Caco-2 (cell line): ENCODE data around the gene ZNF614. TPM values are rescaled to one million over a fixed set of nuclear protein-coding genes. Genes with fewer than 3 reads are reported as not detected.

Experiments used
- BruUV-seq: library from RNA; stranded (reverse); fragments of 400-500 nt; replicated peaks from 2 replicates; lab custom pipeline; 2021; lab: Mats Ljungman, UMichigan
- CTCF ChIA-PET: fragments of 300-600 bp; sonication (Branson Sonifier 250); formaldehyde crosslinking; loops from one replicate; lab custom pipeline; 2022; ENCODE audit warnings: antibody characterized with exemption; lab: Charles Lee
- POLR2A ChIA-PET: fragments of 300-600 bp; sonication (Branson Sonifier 250); formaldehyde crosslinking; loops from one replicate; lab custom pipeline; 2022; ENCODE audit warnings: antibody characterized with exemption; lab: Charles Lee
- DNase-seq, 2 experiments: peaks; one replicate each; pipeline versions ENCODE4 v3.0.0 to v3.0.0-alpha.2; 2020 to 2022
- H3K27me3 ChIP-seq: replicated peaks from 2 replicates; pipeline ENCODE4 v1.6.0; 2011; ENCODE audit warnings: low read length; ENCODE audit not compliant: control insufficient read depth, insufficient read depth
- H3K36me3 ChIP-seq: 2 replicates; pipeline ENCODE4 v1.5.1; 2011; ENCODE audit warnings: low read length; ENCODE audit not compliant: control insufficient read depth, insufficient read depth
- H3K4me1 ChIP-seq: fragments of 250-450 bp; sonication (Bioruptor Pico); 2 replicates; pipeline ENCODE4 v1.5.1; 2020; ENCODE audit warnings: mild to moderate bottlenecking
- H3K4me3 ChIP-seq: 2 replicates; pipeline ENCODE4 v1.5.1; 2011; ENCODE audit warnings: low read depth, mild to moderate bottlenecking, control low read depth, low read length
- H3K9me3 ChIP-seq: fragments of 250-450 bp; sonication (Bioruptor Pico); 2 replicates; pipeline ENCODE4 v1.5.1; 2020; ENCODE audit warnings: mild to moderate bottlenecking, moderate library complexity
- H3K27ac Mint-ChIP-seq: one replicate; pipeline ENCODE4 v1.8.0; 2022; ENCODE audit warnings: mixed read lengths; ENCODE audit not compliant: unreplicated experiment
- H3K27me3 Mint-ChIP-seq: one replicate; pipeline ENCODE4 v1.8.0; 2022; ENCODE audit warnings: mixed read lengths; ENCODE audit not compliant: insufficient read depth, unreplicated experiment
- H3K36me3 Mint-ChIP-seq: one replicate; pipeline ENCODE4 v1.8.0; 2022; ENCODE audit warnings: mild to moderate bottlenecking, mixed read lengths; ENCODE audit not compliant: insufficient read depth, unreplicated experiment
- H3K4me1 Mint-ChIP-seq: one replicate; pipeline ENCODE4 v1.8.0; 2022; ENCODE audit warnings: low read depth, mixed read lengths; ENCODE audit not compliant: unreplicated experiment
- H3K4me3 Mint-ChIP-seq: one replicate; pipeline ENCODE4 v1.8.0; 2022; ENCODE audit warnings: mild to moderate bottlenecking, moderate library complexity, mixed read lengths; ENCODE audit not compliant: unreplicated experiment
- H3K9me3 Mint-ChIP-seq: one replicate; pipeline ENCODE4 v1.8.0; 2022; ENCODE audit warnings: mixed read lengths; ENCODE audit not compliant: unreplicated experiment
- CTCF ChIP-seq, 2 experiments: fragments of 200-600 bp in 1 of 2; IDR thresholded peaks; 1 replicate in 1 of 2; 2 replicates in 1 of 2; pipeline versions ENCODE4 v1.5.1 to v1.8.0; 2011 to 2022; ENCODE audit warnings: antibody characterized with exemption in 1 of 2, control low read depth in 1 of 2, inconsistent platforms in 1 of 2, low read depth in 1 of 2, low read length in 1 of 2, mild to moderate bottlenecking in 1 of 2, moderate library complexity in 1 of 2; ENCODE audit not compliant: insufficient read depth in 1 of 2, severe bottlenecking in 1 of 2, unreplicated experiment in 1 of 2
- intact Hi-C: fragments of 100-400 bp; cut with micrococcal nuclease; formaldehyde crosslinking; loops from one replicate; pipeline ENCODE4 v1.10.0; 2022; ENCODE audit not compliant: unreplicated experiment
- total RNA-seq: library from RNA; stranded (reverse); gene quantifications from 2 replicates; pipeline ENCODE4 v1.2.3, GENCODE V29; 2022

Gene ZNF614
- total RNA-seq, 1 experiment from 2014 or later = 8.7 TPM

- peaks cover 30% of the 10 kb centered on the region for H3K36me3 ChIP-seq
- intact Hi-C loops = no loop called here
- BruUV-seq = no TSS peak
Observed at GRCh38 chr19:52020506-52020905, 7.7 kb downstream of the ZNF614 start.

DNA sequence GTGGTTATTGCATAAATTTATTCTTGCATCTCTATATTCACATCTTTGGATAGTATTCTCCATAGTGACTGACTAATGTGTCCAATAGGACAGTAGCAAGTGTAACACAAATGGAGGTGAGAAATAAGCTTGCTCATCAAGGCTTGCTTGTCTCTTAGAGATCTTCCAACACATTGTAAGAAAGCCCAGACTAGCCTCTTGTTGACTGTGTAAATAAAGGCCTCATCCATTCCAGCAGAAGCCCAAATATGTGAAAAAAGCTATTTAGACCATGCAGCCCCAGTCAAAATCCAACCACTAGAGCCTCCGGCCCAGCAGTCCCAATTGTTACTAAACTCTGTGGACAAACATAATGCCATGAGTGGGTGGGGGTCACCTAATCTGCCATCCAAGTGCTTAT lies 17.5 kb downstream of the ZNF614 start:
- Mint-ChIP-seq H3K4me1 (peaks cover 10% of the 10 kb centered on the region), H3K36me3 (peaks cover 29% of the 10 kb centered on the region), H3K27ac (no peak overlapping the region), H3K9me3 (peaks cover 42% of the 10 kb centered on the region), H3K27me3 (no peaks in the 10 kb centered on the region), H3K4me3 (no peak overlapping the region)
- peaks cover 32% of the 10 kb centered on the region for H3K9me3 ChIP-seq
- H3K27me3 ChIP-seq = no peaks in the 10 kb centered on the region
- DNase-seq = no peak
- no peak for TF ChIP-seq CTCF (IDR thresholded peaks at IDR 0.05; ENCODE audit: insufficient read depth in 1 of 2, low read depth in 1 of 2, low read length in 1 of 2, severe bottlenecking in 1 of 2, unreplicated experiment in 1 of 2)
- intact Hi-C loops = no loop called here
- no peaks in the 10 kb centered on the region for H3K4me1 ChIP-seq
- ChIA-PET CTCF (no interaction called here), POLR2A (no interaction called here)
- H3K4me3 ChIP-seq = no peak overlapping the region
- H3K36me3 ChIP-seq = no peaks in the 10 kb centered on the region; the same call in 1 of the 2 replicates
- no TSS peak for BruUV-seq

More at GRCh38 chr19:52020506-52020905, 7.7 kb downstream of the ZNF614 start:
- no peaks in the 10 kb centered on the region for H3K4me1 Mint-ChIP-seq
- ChIA-PET CTCF (no interaction called here), POLR2A (no interaction called here)
- Histone ChIP-seq H3K27me3 (no peaks in the 10 kb centered on the region), H3K4me3 (no peak overlapping the region), H3K9me3 (peaks cover 62% of the 10 kb centered on the region), H3K4me1 (peaks cover 16% of the 10 kb centered on the region)
- no peak for TF ChIP-seq CTCF (IDR thresholded peaks at IDR 0.05; ENCODE audit: insufficient read depth in 1 of 2, low read depth in 1 of 2, low read length in 1 of 2, severe bottlenecking in 1 of 2, unreplicated experiment in 1 of 2)
- H3K36me3 Mint-ChIP-seq = peaks cover 82% of the 10 kb centered on the region
- no peak overlapping the region for H3K4me3 Mint-ChIP-seq
- DNase-seq = no peak
- no peak overlapping the region for H3K27ac Mint-ChIP-seq
- H3K27me3 Mint-ChIP-seq = no peaks in the 10 kb centered on the region
- H3K9me3 Mint-ChIP-seq = peaks cover 54% of the 10 kb centered on the region

- ChIA-PET CTCF (interaction anchor here (0.7 kb wide), 1 partner anchor 48 kb away, joined by 3 read pairs; no protein-coding TSS in a partner anchor), POLR2A (interaction anchor here (0.6 to 1.7 kb wide), 3 partner anchors 21 to 201 kb away, joined by 3 to 5 read pairs (median 5); partner anchors contain the start of genes ZNF432 and ZNF614)
- Mint-ChIP-seq H3K36me3 (peaks cover 23% of the 10 kb centered on the region), H3K27me3 (no peaks in the 10 kb centered on the region), H3K4me1 (peaks cover 10% of the 10 kb centered on the region), H3K9me3 (peaks cover 53% of the 10 kb centered on the region), H3K4me3 (peak within 1 kb of the TSS; percentile 96), H3K27ac (peak within 1 kb of the TSS; percentile 98)
- Histone ChIP-seq H3K9me3 (peaks cover 35% of the 10 kb centered on the region), H3K4me1 (no peaks in the 10 kb centered on the region), H3K36me3 (no peaks in the 10 kb centered on the region; the same call in 1 of the 2 replicates), H3K4me3 (peak within 1 kb of the TSS; percentile 89), H3K27me3 (no peaks in the 10 kb centered on the region)
- intact Hi-C loops = loop anchor here (1.0 kb wide), 2 partner anchors 20 to 41 kb away; partner anchors contain the start of gene ZNF614
- TF ChIP-seq CTCF (IDR thresholded peaks at IDR 0.05; ENCODE audit: insufficient read depth in 1 of 2, low read depth in 1 of 2, low read length in 1 of 2, severe bottlenecking in 1 of 2, unreplicated experiment in 1 of 2) = no peak
- TSS peak; percentile 51 for BruUV-seq
- peak; percentile 86 to 90 for DNase-seq
Observed at GRCh38 chr19:52007806-52008557, 20.2 kb downstream of the ZNF614 start, which contains the start of gene ZNF615. Gene ZNF615, minus strand, starts transcription at chr19:52008211. Its CDS starts 4,500 bp downstream, at chr19:52003711.
